Measurements from ENCODE around the gene CMSS1. TPM values are rescaled to one million over a fixed set of nuclear protein-coding genes. Genes with fewer than 3 reads are reported as not detected.

Gene CMSS1
- total RNA-seq, 1 donor from 2014 or later = 9.2 TPM

- no peak overlapping the region for H3K27ac ChIP-seq
- no peaks in the 10 kb centered on the region for H3K4me1 ChIP-seq
- no peak overlapping the region for H3K4me3 ChIP-seq
- TF ChIP-seq, protein P1, sequence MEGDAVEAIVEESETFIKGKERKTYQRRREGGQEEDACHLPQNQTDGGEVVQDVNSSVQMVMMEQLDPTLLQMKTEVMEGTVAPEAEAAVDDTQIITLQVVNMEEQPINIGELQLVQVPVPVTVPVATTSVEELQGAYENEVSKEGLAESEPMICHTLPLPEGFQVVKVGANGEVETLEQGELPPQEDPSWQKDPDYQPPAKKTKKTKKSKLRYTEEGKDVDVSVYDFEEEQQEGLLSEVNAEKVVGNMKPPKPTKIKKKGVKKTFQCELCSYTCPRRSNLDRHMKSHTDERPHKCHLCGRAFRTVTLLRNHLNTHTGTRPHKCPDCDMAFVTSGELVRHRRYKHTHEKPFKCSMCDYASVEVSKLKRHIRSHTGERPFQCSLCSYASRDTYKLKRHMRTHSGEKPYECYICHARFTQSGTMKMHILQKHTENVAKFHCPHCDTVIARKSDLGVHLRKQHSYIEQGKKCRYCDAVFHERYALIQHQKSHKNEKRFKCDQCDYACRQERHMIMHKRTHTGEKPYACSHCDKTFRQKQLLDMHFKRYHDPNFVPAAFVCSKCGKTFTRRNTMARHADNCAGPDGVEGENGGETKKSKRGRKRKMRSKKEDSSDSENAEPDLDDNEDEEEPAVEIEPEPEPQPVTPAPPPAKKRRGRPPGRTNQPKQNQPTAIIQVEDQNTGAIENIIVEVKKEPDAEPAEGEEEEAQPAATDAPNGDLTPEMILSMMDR (IDR thresholded peaks at IDR 0.05) = no peak
- DNase-seq (ENCODE audit: low spot score in 2 of 2) = no peak
- H3K36me3 ChIP-seq = no peaks in the 10 kb centered on the region
- H3K27me3 ChIP-seq = no peaks in the 10 kb centered on the region
- intact Hi-C loops (cut with DNase I) = no loop called here
- peaks cover 0 to 11% of the 10 kb centered on the region in 2 donors for H3K9me3 ChIP-seq
Observed at GRCh38 chr3:100221159-100221558, 403.5 kb downstream of the CMSS1 start.

GRCh38 chr3:100225193-100225592, 407.5 kb downstream of the CMSS1 start:
- H3K36me3 ChIP-seq = no peaks in the 10 kb centered on the region
- no peak overlapping the region for H3K27ac ChIP-seq
- no peak overlapping the region for H3K4me3 ChIP-seq
- no peak for DNase-seq (ENCODE audit: low spot score in 2 of 2)
- H3K4me1 ChIP-seq = no peaks in the 10 kb centered on the region
- intact Hi-C loops (cut with DNase I) = no loop called here
- H3K9me3 ChIP-seq = no peaks in the 10 kb centered on the region
- no peaks in the 10 kb centered on the region for H3K27me3 ChIP-seq
- TF ChIP-seq, protein P1 (IDR thresholded peaks at IDR 0.05) = no peak

DNA sequence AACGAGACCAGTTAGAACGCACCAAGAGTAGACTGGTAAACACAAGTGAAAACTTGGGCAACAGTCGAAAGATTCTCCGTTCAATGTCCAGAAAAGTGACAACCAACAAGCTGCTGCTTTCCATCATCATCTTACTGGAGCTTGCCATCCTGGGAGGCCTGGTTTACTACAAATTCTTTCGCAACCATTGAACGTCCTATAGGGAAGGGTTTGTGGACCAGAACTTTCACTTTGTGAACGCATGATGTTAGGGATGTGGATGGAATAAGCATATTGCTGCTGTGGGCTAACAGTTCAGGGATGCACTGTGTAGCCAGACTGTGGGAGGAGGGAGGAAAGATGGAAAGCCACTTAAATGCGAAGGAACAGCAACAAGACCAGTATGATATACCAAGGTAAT, 408.2 kb downstream of the CMSS1 start:
- intact Hi-C loops (cut with DNase I) = no loop called here
- no peak for DNase-seq (ENCODE audit: low spot score in 2 of 2)
- Histone ChIP-seq H3K4me3 (no peak overlapping the region), H3K4me1 (no peaks in the 10 kb centered on the region), H3K27me3 (no peaks in the 10 kb centered on the region), H3K9me3 (no peaks in the 10 kb centered on the region), H3K27ac (no peak overlapping the region), H3K36me3 (no peaks in the 10 kb centered on the region)
- TF ChIP-seq, protein P1 (IDR thresholded peaks at IDR 0.05) = no peak

DNA sequence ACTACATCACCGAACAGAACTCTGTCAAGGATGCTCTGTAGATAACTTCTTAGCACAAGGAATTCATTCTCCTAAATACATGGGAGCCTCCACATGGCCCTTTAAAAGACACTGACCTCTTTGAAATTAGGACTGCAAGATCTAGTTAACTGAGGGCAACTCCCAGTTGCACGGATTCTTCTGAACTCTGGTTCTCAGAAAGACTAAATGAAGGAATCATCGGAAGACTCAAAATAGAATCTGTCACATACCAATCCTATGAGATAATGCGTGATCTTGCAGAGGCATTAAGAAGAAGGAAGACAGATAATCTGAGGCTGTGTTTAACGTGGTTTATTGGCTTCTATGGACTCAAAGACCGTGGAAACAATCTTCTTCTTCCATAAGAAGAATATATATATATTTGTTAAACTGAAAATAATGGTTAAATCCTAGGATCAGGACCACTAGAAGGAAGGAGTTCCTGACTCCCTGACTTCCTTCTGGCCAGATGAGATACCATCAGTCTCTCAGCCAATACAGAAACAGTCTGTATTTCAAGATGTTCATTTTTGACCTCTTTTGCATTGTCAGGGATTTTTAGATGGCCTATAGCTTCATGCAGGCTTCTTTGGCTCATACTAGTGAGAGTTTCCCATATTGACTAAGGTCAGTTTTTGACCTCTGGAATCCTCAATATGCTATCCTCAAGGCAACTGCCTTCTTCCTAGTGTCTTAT, 409.2 kb downstream of the CMSS1 start:
- H3K36me3 ChIP-seq = no peaks in the 10 kb centered on the region
- TF ChIP-seq, protein P1 (IDR thresholded peaks at IDR 0.05) = no peak
- no peak for DNase-seq (ENCODE audit: low spot score in 2 of 2)
- no peak overlapping the region for H3K27ac ChIP-seq
- no peaks in the 10 kb centered on the region for H3K27me3 ChIP-seq
- intact Hi-C loops (cut with DNase I) = no loop called here
- H3K9me3 ChIP-seq = no peaks in the 10 kb centered on the region
- H3K4me1 ChIP-seq = no peaks in the 10 kb centered on the region
- no peak overlapping the region for H3K4me3 ChIP-seq

- no peak for DNase-seq (ENCODE audit: low spot score in 2 of 2)
- Histone ChIP-seq H3K4me1 (no peaks in the 10 kb centered on the region), H3K27me3 (no peaks in the 10 kb centered on the region), H3K36me3 (no peaks in the 10 kb centered on the region), H3K9me3 (no peaks in the 10 kb centered on the region), H3K4me3 (no peak overlapping the region), H3K27ac (no peak overlapping the region)
- TF ChIP-seq, protein P1 (IDR thresholded peaks at IDR 0.05) = no peak
- intact Hi-C loops (cut with DNase I) = no loop called here
Observed at GRCh38 chr3:100227511-100227921, 409.9 kb downstream of the CMSS1 start.

Data from ascending aorta (tissue), 2 donors.